Measurements from ENCODE around the gene HDAC4.

DNA sequence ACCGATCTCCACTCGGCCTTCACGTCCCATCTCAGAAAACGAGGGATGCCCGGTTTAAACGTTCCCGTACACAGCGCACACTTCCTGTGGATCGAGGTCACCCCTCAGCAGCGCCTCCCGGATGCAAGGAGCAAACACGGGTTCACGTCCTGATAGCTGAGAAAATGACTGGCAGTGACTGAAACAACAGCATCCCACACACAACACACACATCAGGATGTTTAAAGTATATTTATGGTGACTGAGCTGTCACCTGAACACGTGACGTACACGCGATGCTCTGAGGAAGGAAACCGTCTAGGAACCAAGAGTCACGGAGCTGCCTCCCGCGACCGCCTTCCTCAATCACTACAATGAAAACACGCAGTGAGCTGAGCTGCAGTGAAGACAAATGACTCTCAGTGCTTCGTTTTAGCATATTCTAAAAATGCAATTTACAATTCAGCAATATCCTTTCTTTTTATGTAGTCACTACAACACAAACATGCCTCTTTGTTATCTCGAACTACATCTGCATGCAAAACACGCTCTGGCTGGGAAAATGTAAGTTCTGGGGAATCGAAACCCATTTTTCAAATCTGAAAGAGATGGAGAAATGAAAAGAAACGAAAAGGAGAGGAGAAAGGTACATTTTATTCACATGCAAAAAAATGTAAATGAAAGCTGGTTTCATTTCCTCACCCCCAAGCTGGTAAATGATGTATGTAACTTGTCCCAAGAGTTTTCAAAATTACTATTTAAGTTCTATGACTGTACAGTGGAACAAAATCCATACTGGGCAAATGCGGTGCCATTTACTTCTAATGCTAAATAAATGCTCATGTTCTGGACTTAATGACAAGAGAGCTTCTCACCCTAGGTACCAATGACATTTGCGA is 19.8 kb downstream of the HDAC4 start:
- TF ChIP-seq, protein P1, sequence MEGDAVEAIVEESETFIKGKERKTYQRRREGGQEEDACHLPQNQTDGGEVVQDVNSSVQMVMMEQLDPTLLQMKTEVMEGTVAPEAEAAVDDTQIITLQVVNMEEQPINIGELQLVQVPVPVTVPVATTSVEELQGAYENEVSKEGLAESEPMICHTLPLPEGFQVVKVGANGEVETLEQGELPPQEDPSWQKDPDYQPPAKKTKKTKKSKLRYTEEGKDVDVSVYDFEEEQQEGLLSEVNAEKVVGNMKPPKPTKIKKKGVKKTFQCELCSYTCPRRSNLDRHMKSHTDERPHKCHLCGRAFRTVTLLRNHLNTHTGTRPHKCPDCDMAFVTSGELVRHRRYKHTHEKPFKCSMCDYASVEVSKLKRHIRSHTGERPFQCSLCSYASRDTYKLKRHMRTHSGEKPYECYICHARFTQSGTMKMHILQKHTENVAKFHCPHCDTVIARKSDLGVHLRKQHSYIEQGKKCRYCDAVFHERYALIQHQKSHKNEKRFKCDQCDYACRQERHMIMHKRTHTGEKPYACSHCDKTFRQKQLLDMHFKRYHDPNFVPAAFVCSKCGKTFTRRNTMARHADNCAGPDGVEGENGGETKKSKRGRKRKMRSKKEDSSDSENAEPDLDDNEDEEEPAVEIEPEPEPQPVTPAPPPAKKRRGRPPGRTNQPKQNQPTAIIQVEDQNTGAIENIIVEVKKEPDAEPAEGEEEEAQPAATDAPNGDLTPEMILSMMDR (conservative IDR thresholded peaks at IDR 0.05; ENCODE audit: low read length): no peak
- TF ChIP-seq EZH2phosphoT487 (IDR thresholded peaks at IDR 0.05; ENCODE audit: borderline replicate concordance): no peak

Data from Loucy (cell line).